ENCODE measurements around the gene TXNRD2. TPM values are rescaled to one million over a fixed set of nuclear protein-coding genes. Genes with fewer than 3 reads are reported as not detected.

TXNRD2 gene
- total and polyA plus RNA-seq, 8 donors: 6.4 to 69.5 (median 42.3) TPM

GRCh38 chr22:19871023-19871844 is 70.4 kb downstream of the TXNRD2 start:
- Histone ChIP-seq H3K4me3 (no peak overlapping the region), H3K4me1 (peaks cover 0 to 29% (median 21%) of the 10 kb centered on the region in 4 donors), H3K9me3 (no peaks in the 10 kb centered on the region), H3K27me3 (no peaks in the 10 kb centered on the region), H3K27ac (no peak overlapping the region), H3K36me3 (peaks cover 0 to 18% (median 13%) of the 10 kb centered on the region in 4 donors)
- no peak for TF ChIP-seq CTCF (IDR thresholded peaks at IDR 0.05)
- no peak for TF ChIP-seq POLR2A (IDR thresholded peaks at IDR 0.05)
- no peak for TF ChIP-seq POLR2AphosphoS5 (IDR thresholded peaks at IDR 0.05)
- no peak for TF ChIP-seq EP300 (IDR thresholded peaks at IDR 0.05)
- 81 to 89% (median 84%) methylated on average over 10 to 19 of the region's 19 CpGs for WGBS, 5 donors
- peak in 1 of 2 donors; percentile 1 for DNase-seq
- intact Hi-C loops (cut with DNase I; ENCODE audit: low total_unique reads): no loop called here

- TF ChIP-seq CTCF (IDR thresholded peaks at IDR 0.05) (no peak), POLR2A (IDR thresholded peaks at IDR 0.05) (no peak), EP300 (IDR thresholded peaks at IDR 0.05) (no peak), POLR2AphosphoS5 (IDR thresholded peaks at IDR 0.05) (no peak)
- Histone ChIP-seq H3K27ac (no peak overlapping the region), H3K4me3 (no peak overlapping the region), H3K27me3 (no peaks in the 10 kb centered on the region), H3K9me3 (no peaks in the 10 kb centered on the region), H3K4me1 (peaks cover 0 to 29% (median 20%) of the 10 kb centered on the region in 4 donors), H3K36me3 (peaks cover 0 to 10% (median 5%) of the 10 kb centered on the region in 4 donors)
- intact Hi-C loops (cut with DNase I; ENCODE audit: low total_unique reads): no loop called here
- peak in 1 of 2 donors; percentile 6 for DNase-seq
- 76 to 86% (median 81%) methylated on average over 16 to 30 of the region's 30 CpGs for WGBS, 5 donors
Measured at GRCh38 chr22:19870153-19871022, 71.2 kb downstream of the TXNRD2 start.

- H3K4me1 ChIP-seq: peaks cover 0 to 23% (median 13%) of the 10 kb centered on the region in 4 donors
- H3K27ac ChIP-seq: no peak overlapping the region
- no peaks in the 10 kb centered on the region for H3K27me3 ChIP-seq
- intact Hi-C loops (cut with DNase I; ENCODE audit: low total_unique reads): no loop called here
- DNase-seq: peak in 1 of 2 donors; percentile 3
- TF ChIP-seq POLR2A (IDR thresholded peaks at IDR 0.05) (no peak), EP300 (IDR thresholded peaks at IDR 0.05) (no peak), POLR2AphosphoS5 (IDR thresholded peaks at IDR 0.05) (no peak), CTCF (IDR thresholded peaks at IDR 0.05) (no peak)
- peaks cover 0 to 2% (median 0%) of the 10 kb centered on the region in 4 donors for H3K36me3 ChIP-seq
- no peak overlapping the region for H3K4me3 ChIP-seq
- WGBS, 5 donors: 76 to 87% (median 83%) methylated on average over 12 of the region's 12 CpGs
- H3K9me3 ChIP-seq: no peaks in the 10 kb centered on the region
Measured at GRCh38 chr22:19869497-19870152, 72.0 kb downstream of the TXNRD2 start.
